22Rv1 (cell line): ENCODE results near the gene SPAG6.

Experiments used
- CTCF ChIP-seq: fragments of 450-650 bp; IDR thresholded peaks from 2 replicates; pipeline ENCODE4 v1.5.1; 2017; ENCODE audit warnings: mild to moderate bottlenecking
- ZFX ChIP-seq: fragments of 450-650 bp; IDR thresholded peaks from 2 replicates; pipeline ENCODE4 v1.6.1; 2017; ENCODE audit warnings: antibody characterized with exemption, borderline replicate concordance

DNA sequence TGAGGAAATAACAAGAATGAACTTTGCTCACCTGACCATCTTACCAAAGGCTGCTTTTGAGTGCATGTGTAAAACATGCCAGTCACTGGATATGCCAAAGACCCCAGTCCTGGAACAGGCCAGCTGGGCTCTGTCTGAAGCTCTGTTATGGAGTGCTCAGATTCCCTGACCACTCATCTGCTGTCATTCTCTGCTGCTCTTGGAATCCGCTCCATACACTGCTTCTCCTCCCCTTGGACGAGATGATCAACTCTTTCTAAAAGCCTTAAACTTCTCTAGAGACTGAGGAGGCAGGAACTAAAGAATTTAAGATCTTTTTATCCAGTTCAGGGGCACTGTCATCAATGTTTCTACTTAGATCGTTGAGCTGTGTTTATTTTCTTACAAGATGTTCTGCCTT is 100.2 kb downstream of the SPAG6 start:
- TF ChIP-seq CTCF = no peak
- no peak for TF ChIP-seq ZFX
